H1 (cell line): ENCODE measurements around the gene USP53. TPM values are rescaled to one million over a fixed set of nuclear protein-coding genes. Genes with fewer than 3 reads are reported as not detected.

Source experiments
- CTCF ChIA-PET: fragments of 300-600 bp; sonication (Branson Sonifier 250); formaldehyde crosslinking; loops from one replicate; lab custom pipeline; 2021; ENCODE audit not compliant: partially characterized antibody; lab: Charles Lee
- POLR2A ChIA-PET: fragments of 300-600 bp; sonication (Branson Sonifier 250); formaldehyde crosslinking; loops from one replicate; lab custom pipeline; 2021; ENCODE audit warnings: inconsistent platforms; ENCODE audit not compliant: partially characterized antibody; lab: Charles Lee
- DNase-seq, 2 experiments: peaks; one replicate each; pipeline versions ENCODE4 v3.0.0 to v3.0.0-alpha.2; 2010 to 2022; ENCODE audit warnings: low spot score in 2 of 2, low read depth in 1 of 2, mixed read lengths in 1 of 2
- FAIRE-seq: peaks from 2 replicates; lab custom pipeline; 2011; peaks lifted over from hg19 to GRCh38; lab: Jason Lieb, UNC
- H2AFZ ChIP-seq: 2 replicates; pipeline ENCODE4 v1.8.1; 2012; ENCODE audit warnings: low read length, inconsistent platforms
- H2AK5ac ChIP-seq: 2 replicates; pipeline ENCODE4 v1.6.1; 2013; ENCODE audit warnings: low read depth, low read length
- H2BK120ac ChIP-seq: replicated peaks from 2 replicates; pipeline ENCODE3; 2013; ENCODE audit warnings: low read depth, low read length, inconsistent platforms
- H2BK12ac ChIP-seq: 2 replicates; pipeline ENCODE4 v1.6.1; 2013; ENCODE audit warnings: low read depth, low read length
- H2BK15ac ChIP-seq: 2 replicates; pipeline ENCODE4 v1.6.1; 2013; ENCODE audit warnings: low read length
- H2BK20ac ChIP-seq: 2 replicates; pipeline ENCODE4 v1.6.1; 2013; ENCODE audit warnings: low read length
- H2BK5ac ChIP-seq: 2 replicates; pipeline ENCODE4 v1.6.1; 2013; ENCODE audit warnings: low read depth, low read length
- H3K14ac ChIP-seq: 2 replicates; pipeline ENCODE4 v1.6.1; 2013; ENCODE audit warnings: inconsistent platforms; ENCODE audit not compliant: insufficient read length
- H3K18ac ChIP-seq: 2 replicates; pipeline ENCODE4 v1.6.1; 2013; ENCODE audit warnings: low read length; ENCODE audit errors: extremely low read depth
- H3K23ac ChIP-seq: 2 replicates; pipeline ENCODE4 v1.6.1; 2013; ENCODE audit warnings: inconsistent platforms; ENCODE audit not compliant: insufficient read length
- H3K23me2 ChIP-seq: 2 replicates; pipeline ENCODE4 v1.6.1; 2013; ENCODE audit warnings: low read depth, low read length
- H3K27ac ChIP-seq: 2 replicates; pipeline ENCODE4 v1.6.1; 2011; ENCODE audit warnings: low read depth, low read length, inconsistent platforms
- H3K27me3 ChIP-seq, 4 experiments: replicated peaks in 1 of 4; 1 replicate in 1 of 4; 2 replicates in 3 of 4; pipeline versions ENCODE4 v1.6.1 to v1.8.1; 2011 to 2013; ENCODE audit warnings: low read length in 3 of 4, mild to moderate bottlenecking in 3 of 4, inconsistent platforms in 2 of 4, mixed read lengths in 2 of 4, moderate library complexity in 1 of 4; ENCODE audit not compliant: control insufficient read depth in 3 of 4, insufficient read depth in 3 of 4; ENCODE audit errors: extremely low read depth in 1 of 4
- H3K36me3 ChIP-seq, 4 experiments: 2 replicates each; pipeline versions ENCODE4 v1.6.1 to v1.8.1; 2011 to 2013; ENCODE audit warnings: mild to moderate bottlenecking in 4 of 4, low read length in 3 of 4, moderate library complexity in 2 of 4, control low read depth in 1 of 4, inconsistent platforms in 1 of 4; ENCODE audit not compliant: insufficient read depth in 4 of 4, control insufficient read depth in 2 of 4
- H3K4ac ChIP-seq: replicated peaks from 2 replicates; pipeline ENCODE3; 2013; ENCODE audit warnings: low read length, low read depth, mixed read lengths, inconsistent platforms; ENCODE audit not compliant: insufficient read length
- H3K4me1 ChIP-seq, 4 experiments: replicated peaks in 1 of 4; 1 replicate in 1 of 4; 2 replicates in 3 of 4; pipeline versions ENCODE4 v1.6.1 to v1.8.1; 2011 to 2013; ENCODE audit warnings: low read length in 3 of 4, inconsistent platforms in 2 of 4, mixed read lengths in 1 of 4; ENCODE audit not compliant: insufficient read depth in 4 of 4, control insufficient read depth in 3 of 4
- H3K4me2 ChIP-seq, 2 experiments: 2 replicates each; pipeline versions ENCODE4 v1.6.1 to v1.8.1; 2011 to 2013; ENCODE audit warnings: low read depth in 2 of 2, low read length in 2 of 2, control low read depth in 1 of 2, inconsistent platforms in 1 of 2, mild to moderate bottlenecking in 1 of 2; ENCODE audit not compliant: insufficient read depth in 1 of 2
- H3K4me3 ChIP-seq, 4 experiments: fragments of 200-600, 300-600 bp in 1 of 4; sonication (generic), shearing (Covaris generic), sonication (Bioruptor Twin) in 1 of 4; 2 replicates each; pipeline versions ENCODE4 v1.5.1 to v1.8.1; 2011 to 2016; ENCODE audit warnings: low read length in 4 of 4, low read depth in 3 of 4, control low read depth in 2 of 4, inconsistent platforms in 2 of 4, mild to moderate bottlenecking in 2 of 4, mixed read lengths in 1 of 4, moderate library complexity in 1 of 4; ENCODE audit not compliant: insufficient read depth in 2 of 4; ENCODE audit errors: extremely low read depth in 1 of 4
- H3K56ac ChIP-seq: replicated peaks from 2 replicates; pipeline ENCODE3; 2013; ENCODE audit warnings: low read depth, mild to moderate bottlenecking, mixed read lengths, low read length, inconsistent platforms; ENCODE audit not compliant: insufficient read length
- H3K79me1 ChIP-seq: 2 replicates; pipeline ENCODE4 v1.6.1; 2013; ENCODE audit warnings: low read depth, low read length, control low read depth
- H3K79me2 ChIP-seq, 2 experiments: 2 replicates each; pipeline versions ENCODE4 v1.6.1 to v1.8.1; 2012 to 2013; ENCODE audit warnings: low read length in 2 of 2, mild to moderate bottlenecking in 2 of 2, inconsistent platforms in 1 of 2; ENCODE audit not compliant: insufficient read depth in 2 of 2, control insufficient read depth in 1 of 2
- H3K9ac ChIP-seq, 4 experiments: replicated peaks in 1 of 4; 1 replicate in 1 of 4; 2 replicates in 3 of 4; pipeline versions ENCODE4 v1.6.1 to v1.8.1; 2011 to 2013; ENCODE audit warnings: low read depth in 3 of 4, low read length in 3 of 4, control low read depth in 2 of 4, mild to moderate bottlenecking in 2 of 4, moderate library complexity in 2 of 4, inconsistent platforms in 1 of 4; ENCODE audit errors: extremely low read depth in 1 of 4
- H3K9me3 ChIP-seq, 2 experiments: 2 replicates each; pipeline versions ENCODE4 v1.6.1 to v1.8.1; 2012 to 2013; ENCODE audit warnings: mild to moderate bottlenecking in 2 of 2, moderate library complexity in 2 of 2, control low read depth in 1 of 2, inconsistent platforms in 1 of 2, low read depth in 1 of 2, low read length in 1 of 2, mixed read lengths in 1 of 2; ENCODE audit not compliant: insufficient read depth in 2 of 2
- H4K20me1 ChIP-seq, 2 experiments: replicated peaks in 1 of 2; 2 replicates each; pipeline versions ENCODE3 to v1.8.1; 2011 to 2013; ENCODE audit warnings: inconsistent platforms in 2 of 2, low read length in 2 of 2, mild to moderate bottlenecking in 1 of 2; ENCODE audit not compliant: insufficient read depth in 2 of 2, control insufficient read depth in 1 of 2
- H4K5ac ChIP-seq: 2 replicates; pipeline ENCODE4 v1.6.1; 2013; ENCODE audit warnings: low read length, low read depth, mixed read lengths, inconsistent platforms; ENCODE audit not compliant: insufficient read length
- H4K8ac ChIP-seq: 2 replicates; pipeline ENCODE4 v1.8.0; 2013; ENCODE audit warnings: mild to moderate bottlenecking, moderate library complexity, low read length, inconsistent platforms; ENCODE audit not compliant: insufficient read depth; ENCODE audit errors: extremely low read depth
- H4K91ac ChIP-seq: replicated peaks from 2 replicates; pipeline ENCODE3; 2013; ENCODE audit warnings: low read length, mixed read lengths, inconsistent platforms; ENCODE audit not compliant: insufficient read length
- BRCA1 ChIP-seq: IDR thresholded peaks from 2 replicates; pipeline ENCODE4 v1.6.1; 2012; ENCODE audit warnings: low read depth, low read length, improper control_type of control experiment
- CBX5 ChIP-seq: fragments of 300-800, 300-1000 bp; sonication (generic); IDR thresholded peaks from 2 replicates; pipeline ENCODE4 v1.7.1; 2016; ENCODE audit warnings: antibody characterized with exemption, low read length, low read depth
- CTCF ChIP-seq, 3 experiments: IDR thresholded peaks; 1 replicate in 2 of 3; 2 replicates in 1 of 3; pipeline versions ENCODE4 v1.5.1 to v1.6.1; 2011; ENCODE audit warnings: low read length in 3 of 3, mild to moderate bottlenecking in 3 of 3, inconsistent platforms in 2 of 3, low read depth in 1 of 3, moderate library complexity in 1 of 3; ENCODE audit not compliant: insufficient read depth in 1 of 3; ENCODE audit errors: control extremely low read depth in 1 of 3
- HDAC6 ChIP-seq: IDR thresholded peaks from one replicate; pipeline ENCODE4 v1.7.1; 2012; ENCODE audit warnings: low read depth, mild to moderate bottlenecking, inconsistent platforms, low read length, moderate library complexity
- JUND ChIP-seq: IDR thresholded peaks from 2 replicates; pipeline ENCODE4 v1.6.1; 2011; ENCODE audit warnings: mild to moderate bottlenecking, improper control_type of control experiment, low read length
- KDM1A ChIP-seq: fragments of 200-600, 300-600 bp; sonication (generic); IDR thresholded peaks from 2 replicates; pipeline ENCODE4 v1.7.1; 2016; ENCODE audit warnings: mild to moderate bottlenecking, low read length, borderline replicate concordance
- RBBP5 ChIP-seq: IDR thresholded peaks from 2 replicates; pipeline ENCODE4 v1.7.1; 2012; ENCODE audit warnings: low read depth, mild to moderate bottlenecking, inconsistent platforms, low read length, moderate library complexity, borderline replicate concordance
- SIN3A ChIP-seq, 2 experiments: IDR thresholded peaks in 1 of 2; conservative IDR thresholded peaks in 1 of 2; 2 replicates each; pipeline ENCODE4 v1.6.1; 2011 to 2012; ENCODE audit warnings: low read length in 2 of 2, improper control_type of control experiment in 1 of 2, low read depth in 1 of 2, mild to moderate bottlenecking in 1 of 2
- SIX5 ChIP-seq: IDR thresholded peaks from 2 replicates; pipeline ENCODE4 v1.6.1; 2011; ENCODE audit warnings: mild to moderate bottlenecking, low read depth, low read length
- SP2 ChIP-seq: IDR thresholded peaks from 2 replicates; pipeline ENCODE4 v1.6.1; 2012; ENCODE audit warnings: mild to moderate bottlenecking, low read length, inconsistent platforms
- WGBS, 2 experiments: shearing (Covaris generic) in 1 of 2; methylation state at CpG; one replicate each; pipeline versions ENCODE4 v1.1.6 to v1.1.7; 2013 to 2015; ENCODE audit warnings: low lambda C conversion rate in 2 of 2, mixed read lengths in 2 of 2, inconsistent platforms in 1 of 2, low coverage in 1 of 2, missing lambda C conversion rate in 1 of 2; ENCODE audit not compliant: insufficient replicate concordance in 2 of 2, insufficient coverage in 1 of 2, insufficient read length in 1 of 2; ENCODE audit errors: extremely low coverage in 1 of 2, missing lambda C conversion rate in 1 of 2; 5-methylcytosine and 5-hydroxymethylcytosine counted together
- polyA plus RNA-seq, 7 experiments: library from polyadenylated mRNA; depleted of rRNA in 3 of 7; stranded (reverse) in 5 of 7; unstranded in 2 of 7; fragments of >200 nt in 5 of 7; fragments of 200-250 nt in 2 of 7; gene quantifications; 1 replicate in 5 of 7; 2 replicates in 1 of 7; 4 replicates in 1 of 7; pipeline versions ENCODE4 v1.2.1 to v1.2.3, GENCODE V29; 2011 to 2013; ENCODE audit warnings: missing spikeins in 2 of 7, mixed read lengths in 2 of 7
- total RNA-seq: library from RNA; stranded (reverse); fragmentation: NEBNext Ultra II Directional; extraction: Animal tissue kit (Norgen Biotek cat#: 25700); gene quantifications from 2 replicates; pipeline ENCODE4 v1.2.1, GENCODE V29; 2021
- TF ChIP-seq, protein P1 (sequence below): IDR thresholded peaks from 2 replicates; pipeline ENCODE4 v1.6.1; 2011; ENCODE audit warnings: low read depth, mild to moderate bottlenecking, low read length; ENCODE audit not compliant: insufficient read depth

USP53 gene
- total and polyA plus RNA-seq, 2 of the 8 experiments (the other 6 are each of a cell fraction or from before 2014, with no cell fraction given): 2.9 to 14.9 TPM

GRCh38 chr4:119266153-119266552 is 53.6 kb downstream of the USP53 start:
- H2AFZ ChIP-seq: no peak overlapping the region
- H3K36me3 ChIP-seq: peaks cover 0 to 8% (median 2%) of the 10 kb centered on the region in 4 experiments; a peak in 4 of 8 replicates
- H3K9me3 ChIP-seq: no peaks in the 10 kb centered on the region
- no peaks in the 10 kb centered on the region for H3K79me2 ChIP-seq
- no peaks in the 10 kb centered on the region for H4K20me1 ChIP-seq
- no peaks in the 10 kb centered on the region for H3K4me1 ChIP-seq
- H2BK15ac ChIP-seq: no peak overlapping the region
- H4K5ac ChIP-seq: no peak overlapping the region
- no peak overlapping the region for H2AK5ac ChIP-seq
- no peak overlapping the region for H3K14ac ChIP-seq
- H2BK12ac ChIP-seq: no peak overlapping the region
- WGBS, 2 experiments: 94% methylated on average over 4 of the region's 4 CpGs; no CpG with 5 or more reads in 1 of the 2 experiments
- H3K23ac ChIP-seq: no peak overlapping the region
- H2BK20ac ChIP-seq: no peak overlapping the region
- no peaks in the 10 kb centered on the region for H3K27me3 ChIP-seq
- no peaks in the 10 kb centered on the region for H3K23me2 ChIP-seq
- H3K4me2 ChIP-seq: no peak overlapping the region
- no peak for FAIRE-seq
- no peak overlapping the region for H2BK120ac ChIP-seq
- no peak overlapping the region for H3K27ac ChIP-seq
- no peak overlapping the region for H3K4ac ChIP-seq
- no peak for DNase-seq
- no peak overlapping the region for H3K18ac ChIP-seq
- no peak overlapping the region for H2BK5ac ChIP-seq
- no peaks in the 10 kb centered on the region for H3K79me1 ChIP-seq
- H4K91ac ChIP-seq: no peak overlapping the region
- no peak overlapping the region for H3K56ac ChIP-seq
- no peak overlapping the region for H3K9ac ChIP-seq
- no peak overlapping the region for H3K4me3 ChIP-seq
- ChIA-PET CTCF (no interaction called here), POLR2A (no interaction called here)
- no peak overlapping the region for H4K8ac ChIP-seq
- TF ChIP-seq, protein P1, sequence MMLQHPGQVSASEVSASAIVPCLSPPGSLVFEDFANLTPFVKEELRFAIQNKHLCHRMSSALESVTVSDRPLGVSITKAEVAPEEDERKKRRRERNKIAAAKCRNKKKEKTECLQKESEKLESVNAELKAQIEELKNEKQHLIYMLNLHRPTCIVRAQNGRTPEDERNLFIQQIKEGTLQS: no peak
- TF ChIP-seq SP2: no peak
- TF ChIP-seq HDAC6: no peak
- no peak for TF ChIP-seq SIX5
- TF ChIP-seq CBX5: no peak
- TF ChIP-seq SIN3A (conservative IDR thresholded peaks at IDR 0.05 in 1 of 2, IDR thresholded peaks at IDR 0.05 in 1 of 2; ENCODE audit: low read depth in 1 of 2, low read length in 2 of 2): no peak
- TF ChIP-seq JUND: no peak
- TF ChIP-seq KDM1A: no peak
- TF ChIP-seq CTCF (IDR thresholded peaks at IDR 0.05; ENCODE audit: control extremely low read depth in 1 of 3, insufficient read depth in 1 of 3, low read depth in 1 of 3, low read length in 3 of 3): no peak
- no peak for TF ChIP-seq RBBP5
- TF ChIP-seq BRCA1: no peak
